ENCODE data around the gene ITGB1.

DNA sequence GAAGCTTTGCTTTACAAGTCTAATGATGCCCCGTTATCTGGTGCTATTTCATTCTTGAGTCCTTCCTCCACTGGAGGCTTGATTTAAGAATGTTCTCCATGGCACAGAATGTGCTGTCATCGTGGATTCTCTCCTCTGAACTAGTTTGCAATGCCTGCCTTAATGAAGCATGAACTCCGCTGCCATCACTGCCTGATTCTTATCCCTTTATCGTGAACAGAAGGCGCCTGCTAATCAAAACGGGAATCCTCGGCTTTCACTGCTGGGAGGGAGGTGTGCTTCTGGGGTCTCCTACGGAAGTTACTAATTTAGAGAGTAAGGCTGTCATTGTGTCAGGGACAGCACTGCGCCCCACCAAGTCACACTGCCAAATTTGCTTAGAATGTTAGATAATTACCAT is 56.2 kb downstream of the ITGB1 start:
- TF ChIP-seq CTCF (conservative IDR thresholded peaks at IDR 0.05) (no peak), EZH2 (IDR thresholded peaks at IDR 0.05; ENCODE audit: low read depth) (no peak)
